Left lung (tissue), 10 donors: ENCODE measurements around the gene RIN2. TPM values are rescaled to one million over a fixed set of nuclear protein-coding genes. Genes with fewer than 3 reads are reported as not detected.

Experiments
- ATAC-seq: fragments of 200-7000 bp; cut with Tn5 transposase; one replicate; pipeline ENCODE4 v1.9.1; 2020; ENCODE audit warnings: moderate library complexity
- DNase-seq, 4 donors: peaks; one replicate each; pipeline ENCODE4 v3.0.0-alpha.2; 2013 to 2020
- H3K27ac ChIP-seq, 2 donors: fragments of 200-600 bp; sonication (generic) in 1 of 2; one replicate each; pipeline versions ENCODE4 v1.5.0 to v1.8.0; 2020 to 2021
- H3K27me3 ChIP-seq, 2 donors: fragments of 200-600 bp; sonication (generic) in 1 of 2; one replicate each; pipeline versions ENCODE4 v1.5.0 to v1.8.0; 2020 to 2021
- H3K36me3 ChIP-seq, 2 donors: fragments of 200-600 bp; sonication (generic) in 1 of 2; one replicate each; pipeline versions ENCODE4 v1.5.0 to v1.8.0; 2020 to 2021
- H3K4me1 ChIP-seq, 2 donors: fragments of 200-600 bp; one replicate each; pipeline ENCODE4 v1.8.0; 2021
- H3K4me3 ChIP-seq, 2 donors: fragments of 200-600 bp; sonication (generic) in 1 of 2; one replicate each; pipeline versions ENCODE4 v1.5.0 to v1.8.0; 2020 to 2021; ENCODE audit warnings: mild to moderate bottlenecking in 1 of 2
- H3K9me3 ChIP-seq, 2 donors: fragments of 200-600 bp; sonication (generic) in 1 of 2; one replicate each; pipeline versions ENCODE4 v1.5.0 to v1.8.0; 2020 to 2021
- CTCF ChIP-seq, 2 donors: fragments of 200-600 bp; sonication (generic) in 1 of 2; IDR thresholded peaks; one replicate each; pipeline versions ENCODE4 v1.5.0 to v1.8.0; 2021; ENCODE audit warnings: antibody characterized with exemption in 2 of 2
- intact Hi-C, 2 donors: fragments of 100-400 bp; cut with DNase I; formaldehyde crosslinking; loops; one replicate each; pipeline versions ENCODE4 v1.11.2 to v1.14.2; 2022
- polyA plus RNA-seq, 6 donors: library from polyadenylated mRNA; unstranded; fragments of 120-200 nt; gene quantifications; one replicate each; pipeline ENCODE4 v1.2.1, GENCODE V29; 2013; ENCODE audit not compliant: insufficient read length in 6 of 6
- total RNA-seq, 2 donors: library from RNA; stranded (reverse); fragmentation: NEBNext Ultra II Directional; extraction: Animal tissue kit (Norgen Biotek cat#: 25700); gene quantifications; one replicate each; pipeline ENCODE4 v1.2.1, GENCODE V29; 2021
- donor health status: DM: no; HTN: yes; CAD: no.
- donor health status: DM: no; HTN: no; CAD: no.

The RIN2 gene
- total and polyA plus RNA-seq, 8 donors, result 34.8 to 69.8 (median 39.7) TPM

- Histone ChIP-seq H3K4me3 (no peak overlapping the region), H3K27ac (no peak overlapping the region), H3K27me3 (no peaks in the 10 kb centered on the region), H3K9me3 (no peaks in the 10 kb centered on the region), H3K36me3 (no peaks in the 10 kb centered on the region), H3K4me1 (peaks cover 22 to 23% of the 10 kb centered on the region in 2 donors)
- ATAC-seq (no peak), DNase-seq (no peak)
- intact Hi-C loops, result loop anchor here in 1 of 2 donors (10.0 kb wide), 1 partner anchor 79 kb away; no protein-coding TSS in a partner anchor
- TF ChIP-seq CTCF (IDR thresholded peaks at IDR 0.05), result no peak
Observed at GRCh38 chr20:19773471-19773870, 15.4 kb downstream of the RIN2 start.

- H3K9me3 ChIP-seq, result no peaks in the 10 kb centered on the region
- DNase-seq (no peak), ATAC-seq (no peak)
- H3K36me3 ChIP-seq, result no peaks in the 10 kb centered on the region
- intact Hi-C loops, result loop anchor here in 1 of 2 donors (10.0 kb wide), 1 partner anchor 80 kb away; no protein-coding TSS in a partner anchor
- peaks cover 23 to 25% of the 10 kb centered on the region in 2 donors for H3K4me1 ChIP-seq
- no peaks in the 10 kb centered on the region for H3K27me3 ChIP-seq
- no peak for TF ChIP-seq CTCF (IDR thresholded peaks at IDR 0.05)
- no peak overlapping the region for H3K4me3 ChIP-seq
- no peak overlapping the region for H3K27ac ChIP-seq
Observed at GRCh38 chr20:19774135-19774933, 16.3 kb downstream of the RIN2 start.

- H3K4me3 ChIP-seq, result no peak overlapping the region
- intact Hi-C loops, result loop anchor here in 1 of 2 donors (10.0 kb wide), 1 partner anchor 81 kb away; no protein-coding TSS in a partner anchor
Observed at GRCh38 chr20:19775353-19776253, 17.5 kb downstream of the RIN2 start.

GRCh38 chr20:19777315-19777714, 19.3 kb downstream of the RIN2 start:
- no peak for DNase-seq
- peak overlapping the region in 1 of 2 donors; percentile 30 for H3K27ac ChIP-seq
- H3K4me1 ChIP-seq, result peaks cover 23 to 25% of the 10 kb centered on the region in 2 donors
- no peak for ATAC-seq
- H3K4me3 ChIP-seq, result no peak overlapping the region
- no peaks in the 10 kb centered on the region for H3K36me3 ChIP-seq
- intact Hi-C loops, result loop anchor here in 1 of 2 donors (10.0 kb wide), 1 partner anchor 83 kb away; no protein-coding TSS in a partner anchor
- H3K27me3 ChIP-seq, result no peaks in the 10 kb centered on the region
- TF ChIP-seq CTCF (IDR thresholded peaks at IDR 0.05), result no peak
- H3K9me3 ChIP-seq, result no peaks in the 10 kb centered on the region

More at GRCh38 chr20:19775353-19776253, 17.5 kb downstream of the RIN2 start:
- Histone ChIP-seq H3K27me3 (no peaks in the 10 kb centered on the region), H3K4me1 (peaks cover 23 to 25% of the 10 kb centered on the region in 2 donors), H3K9me3 (no peaks in the 10 kb centered on the region), H3K27ac (no peak overlapping the region), H3K36me3 (no peaks in the 10 kb centered on the region)
- ATAC-seq (peak; percentile 88), DNase-seq (peak in 1 of 4 donors; percentile 49)
- TF ChIP-seq CTCF (IDR thresholded peaks at IDR 0.05), result no peak
